A673 (cell line): ENCODE measurements around the gene HS3ST3B1. TPM values are rescaled to one million over a fixed set of nuclear protein-coding genes. Genes with fewer than 3 reads are reported as not detected.

Source experiments
- BruUV-seq: library from RNA; stranded (reverse); fragments of 400-500 nt; replicated peaks from 2 replicates; lab custom pipeline; 2021; lab: Mats Ljungman, UMichigan
- CTCF ChIA-PET: fragments of 300-600 bp; sonication (Branson Sonifier 250); formaldehyde crosslinking; loops from one replicate; lab custom pipeline; 2022; ENCODE audit warnings: antibody characterized with exemption; lab: Charles Lee
- POLR2A ChIA-PET: fragments of 300-600 bp; sonication (Branson Sonifier 250); formaldehyde crosslinking; loops from one replicate; lab custom pipeline; 2022; ENCODE audit warnings: antibody characterized with exemption; ENCODE audit not compliant: low non-redundant PET; lab: Charles Lee
- DNase-seq: peaks from one replicate; pipeline ENCODE4 v3.0.0-alpha.2; 2015; ENCODE audit warnings: low spot score
- H3K27ac ChIP-seq: fragments of 200-600 bp; sonication (generic); 2 replicates; pipeline ENCODE4 v1.5.1; 2016; ENCODE audit warnings: mixed run types, low read depth, mild to moderate bottlenecking, mixed read lengths, antibody characterized with exemption, low read length; ENCODE audit not compliant: poor library complexity, severe bottlenecking
- H3K27me3 ChIP-seq: fragments of 200-600 bp; sonication (generic); replicated peaks from 2 replicates; pipeline ENCODE4 v1.6.1; 2017; ENCODE audit warnings: mixed run types, low read depth, mild to moderate bottlenecking, mixed read lengths, antibody characterized with exemption, low read length; ENCODE audit not compliant: insufficient read depth, poor library complexity
- H3K36me3 ChIP-seq: fragments of 200-600 bp; sonication (generic); 2 replicates; pipeline ENCODE4 v1.6.1; 2016; ENCODE audit warnings: mixed run types, mild to moderate bottlenecking, mixed read lengths, antibody characterized with exemption, low read length; ENCODE audit not compliant: insufficient read depth, poor library complexity, severe bottlenecking
- H3K4me1 ChIP-seq: fragments of 200-600 bp; sonication (generic); 2 replicates; pipeline ENCODE4 v1.6.1; 2017; ENCODE audit warnings: mixed run types, mild to moderate bottlenecking, mixed read lengths, antibody characterized with exemption, low read length; ENCODE audit not compliant: insufficient read depth, poor library complexity, severe bottlenecking
- H3K4me3 ChIP-seq: fragments of 200-600 bp; sonication (generic); 2 replicates; pipeline ENCODE4 v1.5.1; 2016; ENCODE audit warnings: low read depth, mixed run types, mild to moderate bottlenecking, mixed read lengths, low read length; ENCODE audit not compliant: poor library complexity, severe bottlenecking
- H3K9me3 ChIP-seq: fragments of 200-600 bp; sonication (generic); 2 replicates; pipeline ENCODE4 v1.6.1; 2016; ENCODE audit warnings: mixed run types, low read depth, mild to moderate bottlenecking, mixed read lengths, antibody characterized with exemption, low read length; ENCODE audit not compliant: poor library complexity, severe bottlenecking
- EZH2 ChIP-seq: fragments of 200-600 bp; sonication (generic); IDR thresholded peaks from 2 replicates; pipeline ENCODE4 v1.6.1; 2017; ENCODE audit warnings: borderline replicate concordance, low read depth, mild to moderate bottlenecking, mixed read lengths, antibody characterized with exemption, low read length; ENCODE audit not compliant: poor library complexity, severe bottlenecking
- intact Hi-C: fragments of 100-400 bp; cut with micrococcal nuclease; formaldehyde crosslinking; loops from one replicate; pipeline ENCODE4 v1.10.0; 2022; ENCODE audit not compliant: unreplicated experiment
- total RNA-seq: library from RNA; stranded (reverse); gene quantifications from 2 replicates; pipeline ENCODE4 v1.2.3, GENCODE V29; 2021
- TF ChIP-seq, protein P1 (sequence below): fragments of 300-800, 200-600 bp; sonication (generic); conservative IDR thresholded peaks from 2 replicates; pipeline ENCODE4 v1.5.1; 2017; ENCODE audit warnings: low read depth, mild to moderate bottlenecking, antibody characterized with exemption, low read length, moderate library complexity, mixed read lengths

HS3ST3B1 gene
- total RNA-seq, 1 experiment from 2014 or later, result not detected

- Histone ChIP-seq H3K9me3 (peaks cover 3% of the 10 kb centered on the region), H3K27me3 (no peaks in the 10 kb centered on the region), H3K27ac (no peak overlapping the region), H3K36me3 (no peaks in the 10 kb centered on the region), H3K4me1 (no peaks in the 10 kb centered on the region), H3K4me3 (no peak overlapping the region)
- TF ChIP-seq, protein P1, sequence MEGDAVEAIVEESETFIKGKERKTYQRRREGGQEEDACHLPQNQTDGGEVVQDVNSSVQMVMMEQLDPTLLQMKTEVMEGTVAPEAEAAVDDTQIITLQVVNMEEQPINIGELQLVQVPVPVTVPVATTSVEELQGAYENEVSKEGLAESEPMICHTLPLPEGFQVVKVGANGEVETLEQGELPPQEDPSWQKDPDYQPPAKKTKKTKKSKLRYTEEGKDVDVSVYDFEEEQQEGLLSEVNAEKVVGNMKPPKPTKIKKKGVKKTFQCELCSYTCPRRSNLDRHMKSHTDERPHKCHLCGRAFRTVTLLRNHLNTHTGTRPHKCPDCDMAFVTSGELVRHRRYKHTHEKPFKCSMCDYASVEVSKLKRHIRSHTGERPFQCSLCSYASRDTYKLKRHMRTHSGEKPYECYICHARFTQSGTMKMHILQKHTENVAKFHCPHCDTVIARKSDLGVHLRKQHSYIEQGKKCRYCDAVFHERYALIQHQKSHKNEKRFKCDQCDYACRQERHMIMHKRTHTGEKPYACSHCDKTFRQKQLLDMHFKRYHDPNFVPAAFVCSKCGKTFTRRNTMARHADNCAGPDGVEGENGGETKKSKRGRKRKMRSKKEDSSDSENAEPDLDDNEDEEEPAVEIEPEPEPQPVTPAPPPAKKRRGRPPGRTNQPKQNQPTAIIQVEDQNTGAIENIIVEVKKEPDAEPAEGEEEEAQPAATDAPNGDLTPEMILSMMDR, result no peak
- TF ChIP-seq EZH2, result no peak
- no peak for DNase-seq
- intact Hi-C loops, result no loop called here
- BruUV-seq, result no TSS peak
- ChIA-PET POLR2A (no interaction called here), CTCF (no interaction called here)
These were observed 60.6 kb downstream of the HS3ST3B1 start for GRCh38 chr17:14361470-14361869.

DNA sequence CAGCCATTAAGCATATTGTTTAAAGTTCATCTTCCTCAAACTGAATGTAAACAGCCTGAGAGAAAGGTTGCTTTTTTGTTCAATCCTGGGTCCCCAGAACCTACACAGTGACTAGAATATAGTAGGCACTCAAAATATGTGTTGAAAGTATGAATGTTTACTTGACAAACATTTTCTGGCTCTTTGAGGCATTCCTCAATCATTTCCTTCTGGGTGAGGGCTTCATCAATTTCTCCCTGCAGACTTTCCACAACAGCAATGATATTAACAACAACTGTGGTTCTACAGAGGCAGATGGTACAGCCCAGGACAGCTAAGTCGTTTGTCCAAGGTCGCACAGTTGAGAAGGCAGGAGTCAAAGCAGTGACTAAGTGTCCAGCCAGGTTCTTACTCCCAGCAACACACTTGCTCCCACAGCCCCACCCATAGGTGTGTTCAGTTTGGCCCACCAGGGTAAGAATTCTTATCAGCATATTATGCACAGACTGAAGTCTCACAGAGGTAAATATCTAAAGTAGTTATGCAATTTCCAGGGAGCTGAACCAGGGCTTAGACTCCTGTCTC lies 61.1 kb downstream of the HS3ST3B1 start:
- ChIA-PET POLR2A (no interaction called here), CTCF (no interaction called here)
- intact Hi-C loops, result no loop called here
- Histone ChIP-seq H3K4me3 (no peak overlapping the region), H3K36me3 (no peaks in the 10 kb centered on the region), H3K9me3 (peaks cover 3% of the 10 kb centered on the region), H3K4me1 (no peaks in the 10 kb centered on the region), H3K27me3 (no peaks in the 10 kb centered on the region), H3K27ac (no peak overlapping the region)
- no peak for DNase-seq
- TF ChIP-seq, protein P1, result no peak
- TF ChIP-seq EZH2, result no peak
- no TSS peak for BruUV-seq

DNA sequence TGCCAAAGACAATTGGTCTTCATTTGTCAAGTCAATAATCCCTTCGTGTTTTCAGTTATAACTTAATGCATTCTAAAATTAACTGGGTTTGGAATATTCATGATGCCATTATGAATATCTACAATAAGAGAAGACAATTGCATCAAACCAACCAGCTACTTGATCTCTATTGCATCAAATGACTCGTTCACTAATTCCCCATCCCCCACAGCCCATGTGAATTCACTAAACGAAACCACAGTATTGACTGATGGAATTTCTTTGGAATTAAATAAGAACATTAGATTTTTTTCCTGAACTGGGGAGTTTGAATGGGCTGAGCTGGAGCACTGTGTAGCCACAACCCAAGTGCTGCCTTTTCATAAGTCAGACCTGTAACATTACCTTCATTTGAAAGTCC lies 65.3 kb downstream of the HS3ST3B1 start:
- intact Hi-C loops, result no loop called here
- POLR2A ChIA-PET, result no interaction called here

More for the DNA sequence above, 65.3 kb downstream of the HS3ST3B1 start:
- no TSS peak for BruUV-seq
- Histone ChIP-seq H3K27me3 (no peaks in the 10 kb centered on the region), H3K4me3 (no peak overlapping the region), H3K4me1 (no peaks in the 10 kb centered on the region), H3K27ac (no peak overlapping the region), H3K9me3 (peaks cover 3% of the 10 kb centered on the region), H3K36me3 (no peaks in the 10 kb centered on the region)
- no peak for TF ChIP-seq EZH2
- TF ChIP-seq, protein P1, result no peak
- DNase-seq, result no peak
- CTCF ChIA-PET, result no interaction called here
